Stimulated activated CD4-positive, alpha-beta T cell treated with anti-CD3 and anti-CD28 coated beads, Interleukin-4, amount 100 ng/mL, for 48 hours (primary cell): Measurements from ENCODE around the gene B3GNT8.
"Not testable (repeated sequence)": the region's sequence is repeated elsewhere in the genome, so short reads cannot be mapped to it uniquely, and the experiment has no call there.

Experiments
- DNase-seq, 2 donors: peaks; one replicate each; pipeline ENCODE4 v3.0.0-alpha.2; 2020; ENCODE audit warnings: low read depth in 2 of 2

B3GNT8 gene

GRCh38 chr19:41416194-41416674 lies 10.9 kb downstream of the B3GNT8 start:
- no peak for DNase-seq

DNA sequence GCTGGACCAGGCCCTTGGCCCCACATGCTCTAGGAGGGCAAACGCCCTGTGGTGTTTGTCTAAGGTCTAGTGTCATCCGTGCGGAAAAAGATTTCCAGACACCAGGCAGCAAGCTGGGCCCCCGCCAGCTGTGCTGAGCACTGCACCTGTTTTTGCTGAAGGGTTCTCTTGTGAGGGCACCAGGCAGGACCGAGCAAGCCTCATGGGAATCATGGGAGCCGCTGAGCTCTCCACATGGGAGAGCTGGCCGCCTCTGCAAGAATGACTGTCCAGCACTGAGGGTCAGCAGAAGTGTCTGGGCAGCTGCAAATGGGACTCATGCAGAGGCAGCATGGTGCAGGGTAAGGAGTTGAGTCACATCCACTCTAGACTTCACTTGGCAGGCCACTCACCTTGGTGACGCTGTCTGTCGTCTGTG lies 12.0 kb downstream of the B3GNT8 start:
- DNase-seq, result no peak

DNA sequence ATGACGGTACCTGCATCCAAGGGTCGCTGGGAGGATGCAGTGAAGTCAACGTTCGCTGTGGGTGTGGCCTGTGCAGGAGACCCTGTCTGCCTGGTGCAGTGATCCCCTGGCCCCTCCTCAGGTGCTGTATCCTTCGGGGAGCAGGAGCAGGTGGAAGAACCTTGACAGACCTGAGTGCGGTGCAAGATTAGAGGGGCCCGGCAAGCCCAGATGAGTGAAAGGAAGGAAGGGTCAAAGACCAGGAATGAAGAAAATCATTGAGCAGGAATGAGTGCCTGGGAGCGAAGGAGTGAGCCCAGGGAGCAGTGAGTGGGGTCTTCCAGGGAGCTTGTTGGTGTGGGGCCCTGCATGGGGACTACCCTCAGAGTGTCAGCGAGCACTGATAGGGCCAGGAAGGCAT lies 12.7 kb downstream of the B3GNT8 start:
- no peak for DNase-seq

GRCh38 chr19:41413947-41414346 lies 13.2 kb downstream of the B3GNT8 start:
- no peak for DNase-seq

DNA sequence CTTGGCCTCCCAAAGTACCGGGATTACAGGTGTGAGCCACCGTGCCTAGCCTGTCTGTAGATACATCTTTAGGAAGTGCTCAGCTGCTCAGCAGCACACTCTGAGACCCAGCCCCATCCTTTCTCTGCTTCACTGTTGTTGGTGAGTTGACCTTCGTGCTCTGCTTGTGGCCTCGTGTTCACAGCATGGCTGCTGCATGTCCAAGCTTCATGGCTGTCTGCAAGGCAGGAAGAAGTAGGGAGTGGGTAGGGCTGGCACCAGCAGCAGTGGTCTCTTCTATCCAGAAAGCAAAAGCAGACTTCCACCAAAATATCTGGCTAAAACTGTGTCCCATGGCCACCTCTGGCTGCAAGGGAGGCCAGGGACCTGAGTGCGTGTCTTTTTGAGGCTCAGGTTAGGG lies 14.2 kb downstream of the B3GNT8 start:
- DNase-seq, result no peak

DNA sequence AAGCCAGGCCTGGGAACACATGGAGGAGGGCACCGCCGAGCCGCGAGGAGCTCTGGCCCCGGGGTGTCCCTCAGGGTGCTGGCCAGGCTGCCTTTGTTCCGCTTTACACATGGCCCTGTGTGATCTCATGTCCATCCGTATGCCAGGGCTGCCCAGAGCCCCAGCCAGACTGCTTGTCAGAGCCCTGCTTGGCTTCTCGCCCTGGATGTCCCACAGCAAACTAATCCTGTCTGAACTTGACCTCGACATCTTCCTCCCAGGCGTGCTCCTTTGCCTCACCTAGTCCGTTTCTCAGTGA lies 15.3 kb downstream of the B3GNT8 start:
- DNase-seq, result no peak

GRCh38 chr19:41411100-41411967 lies 15.8 kb downstream of the B3GNT8 start:
- no peak for DNase-seq

- no peak for DNase-seq
Measured at GRCh38 chr19:41410336-41411054, 16.7 kb downstream of the B3GNT8 start.

- DNase-seq, result no peak
Measured at GRCh38 chr19:41409288-41409687, 17.9 kb downstream of the B3GNT8 start.

GRCh38 chr19:41408846-41409245 lies 18.3 kb downstream of the B3GNT8 start:
- not testable (repeated sequence) for DNase-seq

- DNase-seq, result no peak
Measured at GRCh38 chr19:41408256-41408655, 18.9 kb downstream of the B3GNT8 start.

DNA sequence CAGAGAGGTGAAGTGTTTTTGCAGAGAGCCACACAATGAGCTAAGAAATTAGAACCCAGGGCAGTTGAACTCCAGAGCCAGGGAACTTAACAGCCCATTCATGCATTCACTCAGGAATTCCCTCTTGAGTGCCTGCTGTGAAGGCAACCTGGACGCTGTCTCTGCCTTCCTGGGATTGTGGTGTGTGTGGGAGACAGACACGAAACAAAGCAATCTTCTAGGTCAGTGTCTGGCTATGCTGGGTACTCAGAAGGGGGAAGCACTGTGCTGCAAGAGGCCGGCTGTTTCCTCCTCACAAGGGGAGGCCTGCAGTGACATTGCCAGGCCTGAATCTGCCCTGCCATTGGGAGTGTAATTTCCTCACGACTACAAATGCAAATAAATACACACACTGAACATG lies 19.9 kb downstream of the B3GNT8 start:
- DNase-seq, result no peak

DNA sequence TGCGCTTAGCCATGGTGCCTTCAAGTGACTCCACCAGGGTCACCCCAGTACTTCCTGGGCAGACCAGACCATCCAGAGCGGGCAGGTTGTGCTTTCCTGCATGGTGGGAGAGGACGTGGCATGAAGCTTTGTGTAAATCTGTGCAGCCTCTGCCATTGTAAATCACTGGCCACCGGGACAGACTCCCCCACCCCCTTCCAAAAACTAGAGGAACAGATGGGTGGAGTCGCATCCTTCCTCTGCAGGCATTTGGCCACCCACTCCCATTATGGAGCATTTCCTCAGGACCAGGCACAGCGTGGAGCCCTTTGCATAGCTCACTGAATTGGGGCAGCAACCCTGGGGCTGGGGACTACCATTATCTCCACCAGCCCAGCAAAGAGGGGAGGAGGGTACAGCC lies 21.4 kb downstream of the B3GNT8 start:
- no peak for DNase-seq

DNA sequence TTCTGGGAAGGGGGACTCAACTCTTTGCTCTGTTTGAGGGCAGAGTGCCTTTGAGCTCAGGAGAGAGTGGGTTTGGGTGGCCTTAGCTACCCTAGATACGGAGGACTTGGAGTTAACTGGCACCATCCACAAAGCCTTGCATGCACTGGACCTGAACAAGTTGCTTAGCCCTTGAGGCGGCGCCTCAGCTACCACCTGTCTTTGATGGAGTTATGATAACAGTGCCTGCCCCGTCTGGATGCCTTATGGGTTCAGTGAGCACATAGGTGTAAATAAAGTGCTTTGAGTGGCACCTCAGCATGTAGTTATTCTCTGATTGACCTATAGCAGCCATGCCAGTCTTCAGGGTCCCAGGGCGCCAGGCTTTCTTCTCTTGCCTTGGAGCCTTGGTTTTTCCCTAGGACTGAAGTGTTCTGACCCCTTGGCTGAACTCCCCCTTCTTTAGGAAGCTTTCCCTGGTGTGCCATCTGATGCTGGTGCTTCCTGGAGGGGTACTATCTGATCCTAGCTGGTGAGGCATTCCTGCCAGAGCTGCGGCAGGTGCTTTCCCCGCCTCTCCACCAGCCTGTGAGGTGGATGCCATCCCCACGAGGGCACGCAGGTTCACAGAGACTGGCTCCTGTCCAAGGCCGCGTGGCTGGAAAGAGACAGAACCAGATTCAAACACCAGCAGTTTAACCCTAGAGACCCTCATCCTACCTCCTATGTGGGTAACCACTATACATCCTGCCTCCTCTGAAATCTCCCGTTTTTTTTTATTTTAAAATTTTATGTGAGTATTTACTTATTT lies 23.8 kb downstream of the B3GNT8 start:
- DNase-seq, result no peak

GRCh38 chr19:41402010-41402409 lies 25.2 kb downstream of the B3GNT8 start:
- no peak for DNase-seq

- DNase-seq, result no peak
Measured at GRCh38 chr19:41401483-41401882, 25.7 kb downstream of the B3GNT8 start.

DNA sequence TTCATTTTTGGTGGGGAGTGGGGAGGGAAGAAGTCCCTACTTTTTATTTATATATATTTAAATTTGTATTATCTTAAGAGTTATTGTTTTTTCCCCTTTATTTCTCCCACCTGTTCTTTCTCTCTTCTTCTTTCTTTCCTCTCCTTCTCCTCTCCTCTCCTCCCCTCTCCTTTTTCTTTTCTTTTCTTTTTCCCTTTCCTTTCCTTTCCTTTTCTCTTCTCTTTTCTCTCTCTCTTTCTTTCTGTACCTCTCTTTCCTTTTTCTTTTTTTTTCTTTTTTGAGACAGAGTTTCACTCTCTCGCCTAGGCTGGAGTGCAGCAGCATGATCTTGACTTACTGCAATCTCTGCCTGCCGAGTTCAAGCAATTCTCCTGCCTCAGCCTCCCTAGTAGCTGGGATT lies 27.6 kb downstream of the B3GNT8 start:
- no peak for DNase-seq

DNA sequence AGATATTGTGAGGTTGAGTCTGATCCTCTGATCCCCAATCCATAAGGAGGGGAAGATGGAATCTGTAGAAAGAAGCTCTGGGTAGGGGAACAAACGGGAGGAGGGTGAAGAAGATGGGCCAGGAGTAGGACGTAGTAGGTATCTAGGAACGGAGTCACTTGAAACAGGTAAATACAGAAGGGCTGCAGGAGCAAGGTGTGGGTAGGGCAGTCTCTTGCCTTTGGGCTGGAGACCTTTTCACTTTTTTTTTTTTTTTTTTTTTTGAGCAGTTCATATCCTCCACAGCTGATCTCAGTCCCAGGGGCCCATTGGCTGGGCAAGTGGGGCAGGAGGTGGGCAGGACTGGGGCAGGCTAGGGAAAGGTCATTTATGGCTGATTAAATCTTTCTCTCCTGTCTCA lies 28.1 kb downstream of the B3GNT8 start:
- DNase-seq, result no peak

GRCh38 chr19:41398598-41398997 lies 28.6 kb downstream of the B3GNT8 start:
- no peak for DNase-seq

DNA sequence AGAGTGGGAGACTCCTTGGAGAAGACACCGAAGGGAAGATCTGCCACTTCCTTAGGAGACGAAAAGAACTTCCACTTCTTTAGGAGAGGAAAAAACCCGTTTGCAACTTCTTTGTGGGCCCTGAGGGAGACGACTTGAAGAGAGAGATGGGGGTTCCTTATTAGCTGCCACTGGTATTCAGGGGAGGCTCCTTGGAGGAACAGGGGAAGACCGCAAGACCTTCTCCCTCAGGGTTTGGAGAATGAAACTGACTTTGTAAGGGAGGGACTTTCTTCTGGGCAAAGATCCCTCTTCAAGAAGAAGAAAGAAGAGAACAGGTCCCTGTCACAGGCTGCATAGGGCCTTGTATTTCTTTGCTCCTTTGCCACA lies 29.1 kb downstream of the B3GNT8 start:
- DNase-seq, result no peak

DNA sequence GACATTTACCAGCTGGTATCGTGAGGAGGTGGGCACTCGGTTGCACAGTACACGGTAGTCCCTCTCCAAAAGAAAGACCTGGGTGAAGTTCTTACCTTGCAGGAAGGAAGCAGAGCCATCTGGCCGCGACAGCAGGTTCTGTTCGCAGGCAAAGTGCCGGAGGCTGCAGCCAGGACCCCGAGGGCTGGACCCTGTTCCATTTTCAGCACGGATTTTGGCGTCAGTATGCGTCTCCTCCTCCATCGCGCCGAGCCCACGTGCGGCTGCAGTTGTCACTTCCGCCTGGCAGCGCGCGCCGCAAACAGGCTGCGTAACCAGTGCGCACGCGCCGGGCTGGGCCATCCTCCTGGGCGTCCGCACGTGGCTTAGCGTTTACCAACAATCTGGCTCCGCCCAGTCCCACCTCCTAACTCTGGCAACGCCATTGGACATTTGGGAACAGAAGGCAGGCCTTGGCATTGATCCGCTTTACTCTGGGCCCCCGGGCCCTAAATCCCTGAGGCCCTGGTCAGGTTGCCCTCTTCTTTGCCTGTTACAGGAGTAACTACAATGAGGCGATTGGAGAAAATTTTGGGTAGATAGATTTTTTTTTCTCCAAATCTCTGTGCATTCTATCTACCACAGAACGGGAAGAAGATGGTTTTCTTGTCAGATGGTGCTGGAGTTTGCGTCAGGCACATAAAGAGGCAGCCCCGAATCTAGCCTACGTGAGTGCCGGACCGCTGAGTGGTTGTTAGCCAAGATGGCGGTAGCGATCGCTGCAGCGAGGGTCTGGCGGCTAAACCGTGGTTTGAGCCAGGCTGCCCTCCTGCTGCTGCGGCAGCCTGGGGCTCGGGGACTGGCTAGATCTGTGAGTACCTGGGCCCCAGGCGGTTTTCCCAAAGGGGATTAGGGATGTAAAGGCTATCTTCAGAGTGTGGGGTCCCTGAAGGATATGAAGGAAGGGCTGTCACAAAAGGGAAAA lies 29.8 kb downstream of the B3GNT8 start, which contains the start of the genes BCKDHA and EXOSC5:
Gene BCKDHA, plus strand, starts transcription at position 733 of the 964 bp plus-strand sequence. Its CDS starts 10 bp downstream, at position 743.
Gene EXOSC5, minus strand, starts transcription at position 274 of the 964 bp plus-strand sequence. Its CDS starts 31 bp downstream, at position 243.
- peak; percentile 95 to 99 for DNase-seq
